NOMO-1 (cell line): ENCODE data around the gene PACC1.

Experiments
- DNase-seq, 2 experiments: peaks; one replicate each; lab custom pipeline; 2025; ENCODE audit not compliant: unreplicated experiment in 2 of 2; lab: John Stamatoyannopoulos, UW

Gene PACC1

GRCh38 chr1:212414328-212415106 is at the start of gene PACC1:
Gene PACC1 (minus strand): TSS chr1:212414886. CDS start chr1:212414757, 129 bp downstream.
- peak; percentile 98 to 99 for DNase-seq

- DNase-seq: no peak
Observed at GRCh38 chr1:212463565-212464285, 49.0 kb upstream of the PACC1 start.

- DNase-seq: no peak
Observed at GRCh38 chr1:212461916-212462660, 47.4 kb upstream of the PACC1 start.

GRCh38 chr1:212460376-212460775 is 45.7 kb upstream of the PACC1 start:
- no peak for DNase-seq

- DNase-seq: no peak
Observed at GRCh38 chr1:212459656-212460055, 45.0 kb upstream of the PACC1 start.

- no peak for DNase-seq
Observed at GRCh38 chr1:212458817-212459216, 44.1 kb upstream of the PACC1 start.

GRCh38 chr1:212457740-212458338 is 43.2 kb upstream of the PACC1 start:
- DNase-seq: peak; percentile 58 to 72

GRCh38 chr1:212455803-212456528 is 41.3 kb upstream of the PACC1 start:
- DNase-seq: peak; percentile 42 to 65

GRCh38 chr1:212455401-212455800 is 40.7 kb upstream of the PACC1 start:
- DNase-seq: no peak

- no peak for DNase-seq
Observed at GRCh38 chr1:212454741-212455140, 40.1 kb upstream of the PACC1 start.

- DNase-seq: no peak
Observed at GRCh38 chr1:212453156-212453857, 38.6 kb upstream of the PACC1 start.

GRCh38 chr1:212452323-212453155 is 37.9 kb upstream of the PACC1 start:
- no peak for DNase-seq

GRCh38 chr1:212451416-212452322 is 37.0 kb upstream of the PACC1 start:
- DNase-seq: no peak

GRCh38 chr1:212450331-212450881 is 35.7 kb upstream of the PACC1 start:
- no peak for DNase-seq

GRCh38 chr1:212447478-212447877 is 32.8 kb upstream of the PACC1 start:
- no peak for DNase-seq

- DNase-seq: no peak
Observed at GRCh38 chr1:212446333-212446732, 31.6 kb upstream of the PACC1 start.

GRCh38 chr1:212442408-212442807 is 27.7 kb upstream of the PACC1 start:
- DNase-seq: no peak

- no peak for DNase-seq
Observed at GRCh38 chr1:212440419-212440818, 25.7 kb upstream of the PACC1 start.
